OCI-LY3 (cell line): ENCODE data around the gene HORMAD2.
"Not testable (repeated sequence)": the region's sequence is repeated elsewhere in the genome, so short reads cannot be mapped to it uniquely, and the experiment has no call there.

Experiments
- H2AFZ ChIP-seq: fragments of 200-600, 300-600 bp; shearing (Covaris generic); 2 replicates; pipeline ENCODE4 v1.6.0; 2014; ENCODE audit warnings: antibody characterized with exemption, low read depth, low read length
- H3K27ac ChIP-seq: fragments of 200-600, 300-600 bp; sonication (generic); 2 replicates; pipeline ENCODE4 v1.5.1; 2014; ENCODE audit warnings: mild to moderate bottlenecking, low read length, moderate library complexity, mixed read lengths
- H3K27me3 ChIP-seq: fragments of 200-600, 300-600 bp; sonication (generic); 2 replicates; pipeline ENCODE4 v1.6.1; 2014; ENCODE audit warnings: low read depth, low read length, mixed read lengths
- H3K36me3 ChIP-seq: fragments of 200-600, 300-600 bp; sonication (generic); replicated peaks from 2 replicates; pipeline ENCODE3; 2014; ENCODE audit warnings: low read depth, low read length, mixed read lengths
- H3K4me1 ChIP-seq: fragments of 300-600, 200-600 bp; sonication (generic); 2 replicates; pipeline ENCODE4 v1.6.1; 2014; ENCODE audit warnings: low read length, mixed read lengths
- H3K4me2 ChIP-seq: fragments of 200-600, 300-600 bp; sonication (generic); 2 replicates; pipeline ENCODE4 v1.6.1; 2014; ENCODE audit warnings: low read length, mixed read lengths
- H3K4me3 ChIP-seq: fragments of 300-600, 200-600 bp; sonication (generic); 2 replicates; pipeline ENCODE4 v1.5.1; 2014; ENCODE audit warnings: antibody characterized with exemption, mild to moderate bottlenecking, low read length, moderate library complexity
- H3K79me2 ChIP-seq: fragments of 300-600, 200-600 bp; shearing (Covaris generic); 2 replicates; pipeline ENCODE4 v1.6.1; 2014; ENCODE audit warnings: mild to moderate bottlenecking, low read length, mixed read lengths
- H3K9ac ChIP-seq: fragments of 300-600, 200-600 bp; shearing (Covaris generic); 2 replicates; pipeline ENCODE4 v1.6.0; 2014; ENCODE audit warnings: mild to moderate bottlenecking, low read length, moderate library complexity
- H3K9me3 ChIP-seq: fragments of 200-600, 300-600 bp; shearing (Covaris generic); 2 replicates; pipeline ENCODE4 v1.6.1; 2014; ENCODE audit warnings: low read length, mixed read lengths; ENCODE audit not compliant: insufficient read depth
- H4K20me1 ChIP-seq: fragments of 200-600, 300-600 bp; sonication (generic); 2 replicates; pipeline ENCODE4 v1.6.1; 2016; ENCODE audit warnings: low read length, mixed read lengths; ENCODE audit not compliant: insufficient read depth
- CTCF ChIP-seq: fragments of 200-600, 300-600 bp; sonication (generic); IDR thresholded peaks from 2 replicates; pipeline ENCODE4 v1.5.1; 2014; ENCODE audit warnings: antibody characterized with exemption, low read length, low read depth
- EZH2phosphoT487 ChIP-seq: fragments of 200-600 bp; shearing (Covaris generic); IDR thresholded peaks from 2 replicates; pipeline ENCODE4 v1.6.1; 2018; ENCODE audit warnings: antibody characterized with exemption, mixed run types, low read depth

HORMAD2 gene

GRCh38 chr22:30212363-30212995, 132.2 kb downstream of the HORMAD2 start:
- Histone ChIP-seq H2AFZ (no peak overlapping the region), H3K36me3 (no peaks in the 10 kb centered on the region), H3K4me1 (peaks cover 6% of the 10 kb centered on the region), H3K27ac (no peak overlapping the region), H3K9ac (no peak overlapping the region), H3K4me2 (no peak overlapping the region), H3K4me3 (no peak overlapping the region), H4K20me1 (no peaks in the 10 kb centered on the region), H3K27me3 (peaks cover 33% of the 10 kb centered on the region), H3K79me2 (no peaks in the 10 kb centered on the region), H3K9me3 (no peaks in the 10 kb centered on the region)
- TF ChIP-seq CTCF = no peak
- no peak for TF ChIP-seq EZH2phosphoT487

DNA sequence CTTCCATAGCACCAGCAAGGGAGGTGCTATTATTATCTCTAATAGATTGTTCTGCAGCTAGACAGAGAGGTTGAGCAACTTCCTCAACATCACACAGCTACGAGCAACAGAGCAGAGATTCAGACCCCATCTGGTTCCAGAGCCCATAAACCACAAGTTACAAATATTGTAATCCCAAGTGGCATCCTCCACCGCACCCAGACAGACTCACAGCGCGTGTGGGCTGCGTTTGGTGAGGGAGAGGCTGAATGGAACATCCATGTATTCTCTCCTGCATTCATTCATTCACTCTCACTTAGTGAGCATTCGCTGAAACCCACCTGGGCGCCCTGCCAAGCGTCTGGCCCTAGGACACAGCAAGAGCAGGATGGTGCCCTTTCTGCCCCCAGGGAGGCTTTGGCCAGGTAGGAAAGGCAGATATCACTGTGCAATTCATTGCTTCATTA, 132.8 kb downstream of the HORMAD2 start:
- Histone ChIP-seq H3K9me3 (no peaks in the 10 kb centered on the region), H3K4me1 (peaks cover 6% of the 10 kb centered on the region), H3K27ac (no peak overlapping the region), H3K27me3 (peaks cover 33% of the 10 kb centered on the region), H2AFZ (no peak overlapping the region), H3K79me2 (no peaks in the 10 kb centered on the region), H3K4me3 (no peak overlapping the region), H4K20me1 (no peaks in the 10 kb centered on the region), H3K4me2 (no peak overlapping the region), H3K9ac (no peak overlapping the region), H3K36me3 (no peaks in the 10 kb centered on the region)
- TF ChIP-seq EZH2phosphoT487 (no peak), CTCF (no peak)

GRCh38 chr22:30214703-30215407, 134.6 kb downstream of the HORMAD2 start:
- H3K4me3 ChIP-seq = no peak overlapping the region
- TF ChIP-seq EZH2phosphoT487 = no peak
- no peak for TF ChIP-seq CTCF
- H3K4me1 ChIP-seq = peaks cover 6% of the 10 kb centered on the region
- H3K27me3 ChIP-seq = peaks cover 33% of the 10 kb centered on the region
- no peak overlapping the region for H3K9ac ChIP-seq
- H2AFZ ChIP-seq = no peak overlapping the region
- H3K9me3 ChIP-seq = no peaks in the 10 kb centered on the region
- H3K79me2 ChIP-seq = no peaks in the 10 kb centered on the region
- no peaks in the 10 kb centered on the region for H3K36me3 ChIP-seq
- H3K27ac ChIP-seq = no peak overlapping the region
- no peaks in the 10 kb centered on the region for H4K20me1 ChIP-seq
- H3K4me2 ChIP-seq = no peak overlapping the region

DNA sequence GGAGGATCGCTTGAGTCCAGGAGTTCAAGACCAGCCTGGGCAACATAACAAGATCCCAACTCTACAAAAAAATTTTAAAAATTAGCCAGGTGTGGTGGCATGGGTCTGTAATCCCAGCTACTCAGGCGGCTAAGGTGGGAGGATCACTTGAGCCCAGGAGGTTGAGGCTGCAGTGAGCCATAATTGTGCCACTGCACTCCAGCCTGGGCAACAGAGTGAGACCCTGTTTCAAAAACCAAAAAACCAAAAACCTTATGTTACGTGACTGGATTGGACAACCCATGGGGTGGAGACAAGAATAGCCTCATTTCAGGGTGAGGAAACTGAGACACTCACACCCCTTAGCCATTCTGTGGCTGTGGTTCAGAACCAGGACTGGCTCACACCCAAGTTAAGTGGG, 136.0 kb downstream of the HORMAD2 start:
- not testable (repeated sequence) for H4K20me1 ChIP-seq, H3K9ac ChIP-seq, H3K9me3 ChIP-seq, H3K36me3 ChIP-seq, H3K79me2 ChIP-seq, H3K4me3 ChIP-seq, H3K4me2 ChIP-seq, H2AFZ ChIP-seq, H3K27ac ChIP-seq
- Histone ChIP-seq H3K27me3 (peaks cover 42% of the 10 kb centered on the region), H3K4me1 (peaks cover 18% of the 10 kb centered on the region)
